GM12892 (cell line): ENCODE results near the gene SHISA5. TPM values are rescaled to one million over a fixed set of nuclear protein-coding genes. Genes with fewer than 3 reads are reported as not detected.
"Not testable (repeated sequence)": the region's sequence is repeated elsewhere in the genome, so short reads cannot be mapped to it uniquely, and the experiment has no call there.

Experiments used
- DNase-seq: peaks from one replicate; pipeline ENCODE4 v3.0.0; 2011; ENCODE audit not compliant: insufficient read length
- FAIRE-seq: peaks from 2 replicates; lab custom pipeline; 2011; peaks lifted over from hg19 to GRCh38; lab: Jason Lieb, UNC
- POLR2A ChIP-seq: IDR thresholded peaks from 2 replicates; pipeline ENCODE4 v1.6.1; 2011; ENCODE audit warnings: low read depth, low read length, control low read depth
- POLR2AphosphoS5 ChIP-seq: IDR thresholded peaks from 2 replicates; pipeline ENCODE4 v1.6.1; 2011; ENCODE audit warnings: low read depth, low read length, control low read depth
- TAF1 ChIP-seq: IDR thresholded peaks from 2 replicates; pipeline ENCODE4 v1.6.1; 2011; ENCODE audit warnings: low read depth, mild to moderate bottlenecking, control low read depth, low read length, borderline replicate concordance
- polyA plus RNA-seq: library from polyadenylated mRNA; unstranded; fragments of >200 nt; gene quantifications from one replicate; pipeline ENCODE4 v1.2.1, GENCODE V29; 2012; ENCODE audit warnings: missing spikeins, inconsistent platforms; ENCODE audit not compliant: missing spikeins

SHISA5 gene, protein sequence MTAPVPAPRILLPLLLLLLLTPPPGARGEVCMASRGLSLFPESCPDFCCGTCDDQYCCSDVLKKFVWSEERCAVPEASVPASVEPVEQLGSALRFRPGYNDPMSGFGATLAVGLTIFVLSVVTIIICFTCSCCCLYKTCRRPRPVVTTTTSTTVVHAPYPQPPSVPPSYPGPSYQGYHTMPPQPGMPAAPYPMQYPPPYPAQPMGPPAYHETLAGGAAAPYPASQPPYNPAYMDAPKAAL
- polyA plus RNA-seq = 32.9 TPM

DNA sequence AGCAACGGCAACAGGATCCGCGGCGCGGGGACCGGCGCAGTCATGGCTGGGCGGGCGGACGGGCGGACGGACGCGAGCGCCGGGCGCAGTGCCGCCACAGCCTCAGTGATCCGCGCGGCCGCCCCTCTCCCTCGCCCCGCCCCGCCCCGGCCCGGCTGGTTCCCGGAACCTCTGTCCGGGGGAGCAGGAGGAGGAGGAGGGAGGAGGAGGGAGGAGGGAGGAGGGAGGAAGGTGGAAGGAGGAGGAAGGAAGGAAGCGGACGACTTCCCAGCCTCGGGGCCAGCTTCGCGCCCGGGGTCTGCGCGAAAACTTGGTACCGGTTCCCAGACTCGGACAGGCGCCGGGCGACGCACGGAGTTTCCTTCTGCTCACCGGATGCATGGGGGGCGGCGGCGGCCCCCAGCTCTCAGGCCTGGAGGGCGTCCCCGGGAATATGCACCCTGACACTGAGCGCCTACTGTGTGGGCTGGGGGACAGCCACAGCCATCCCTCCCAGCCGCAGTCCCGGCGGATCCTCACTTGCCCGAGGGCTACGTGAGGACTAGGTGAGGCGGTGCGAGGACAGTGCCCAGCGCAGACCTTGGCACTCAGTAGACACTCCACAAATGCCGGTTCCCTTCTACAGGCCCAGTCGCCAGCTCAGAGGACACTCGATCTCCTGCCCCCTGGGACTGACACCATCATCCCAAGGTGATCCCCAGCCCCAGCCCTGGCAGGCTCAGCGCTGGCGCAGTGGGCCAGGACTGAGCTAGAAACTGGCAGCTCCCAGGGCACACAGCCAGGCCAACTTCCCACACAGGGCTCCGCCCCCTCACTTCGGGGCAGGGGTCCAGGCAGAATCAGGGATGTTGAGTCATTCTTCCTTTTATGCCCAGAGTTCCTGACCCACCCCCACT is at the start of gene SHISA5:
SHISA5 (minus strand) TSS at position 124 of the 896 bp plus-strand sequence; CDS start at position 44, 80 bp downstream.
- peak; percentile 69 for DNase-seq
- FAIRE-seq = no peak
- TF ChIP-seq POLR2A (no peak; the same call in 1 of the 2 replicates), POLR2AphosphoS5 (no peak), TAF1 (no peak)

DNA sequence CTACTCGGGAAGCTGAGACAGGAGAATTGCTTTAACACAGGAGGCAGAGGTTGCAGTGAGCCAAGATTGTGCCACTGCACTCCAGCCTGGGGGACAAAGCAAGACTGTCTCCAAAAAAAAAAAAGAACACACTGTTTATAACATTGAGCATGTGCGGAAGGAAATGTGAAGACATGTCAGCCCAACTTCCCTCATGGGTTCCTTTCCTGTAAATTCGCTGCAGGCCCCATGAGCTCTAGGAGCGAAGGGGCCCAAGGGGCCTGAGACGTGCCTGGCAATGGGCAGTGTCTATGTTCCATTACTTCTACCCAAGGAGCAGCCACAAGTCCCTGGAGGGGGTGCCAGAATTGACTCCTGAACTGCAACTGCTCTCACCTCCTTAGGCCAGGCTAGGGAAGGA is 49.4 kb upstream of the SHISA5 start:
- TF ChIP-seq POLR2A = no peak
- no peak for TF ChIP-seq POLR2AphosphoS5
- TF ChIP-seq TAF1 = no peak
- DNase-seq = no peak
- no peak for FAIRE-seq

DNA sequence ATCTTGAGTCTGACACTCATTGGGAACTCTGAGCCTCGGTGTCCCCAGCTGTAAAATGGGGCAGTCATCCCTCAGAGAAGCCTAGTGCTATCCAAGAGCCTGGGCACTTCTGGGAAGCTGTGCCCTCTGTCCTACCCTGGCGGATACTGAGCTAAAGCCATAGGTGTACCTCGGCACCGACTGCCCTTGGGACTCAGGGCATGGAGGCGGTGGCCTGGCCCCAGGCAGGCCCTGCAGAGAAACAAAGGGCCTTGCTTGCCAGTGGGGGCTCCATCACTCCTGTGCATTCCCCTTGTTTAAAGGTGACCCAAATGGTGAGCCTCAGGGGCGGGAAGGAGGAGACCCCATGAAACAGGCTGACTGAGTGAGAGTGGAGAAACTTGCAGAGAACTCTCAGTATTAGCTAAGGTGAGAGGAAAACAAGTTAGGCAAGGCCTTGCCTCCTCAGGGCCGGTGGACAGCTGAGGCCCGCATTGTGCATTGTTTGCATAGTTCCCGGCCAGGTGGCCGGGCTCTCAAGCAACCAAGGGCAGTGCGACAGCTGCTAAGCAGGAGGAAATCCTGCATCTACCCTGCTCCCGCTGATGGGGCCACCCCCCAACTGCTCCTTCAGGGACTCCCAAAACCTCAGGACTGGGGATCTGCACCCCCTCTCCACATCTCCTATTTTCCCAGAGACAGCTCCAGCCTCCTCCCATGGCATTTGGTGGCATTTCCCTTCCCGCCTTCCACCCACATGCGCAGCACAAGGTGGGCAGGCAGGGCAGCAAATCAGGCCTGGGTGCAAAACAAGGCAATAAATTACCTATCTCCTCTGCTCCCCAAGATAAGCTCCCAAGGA is 48.4 kb upstream of the SHISA5 start:
- FAIRE-seq = no peak
- no peak for DNase-seq
- TF ChIP-seq POLR2AphosphoS5 (no peak), POLR2A (no peak), TAF1 (no peak)

DNA sequence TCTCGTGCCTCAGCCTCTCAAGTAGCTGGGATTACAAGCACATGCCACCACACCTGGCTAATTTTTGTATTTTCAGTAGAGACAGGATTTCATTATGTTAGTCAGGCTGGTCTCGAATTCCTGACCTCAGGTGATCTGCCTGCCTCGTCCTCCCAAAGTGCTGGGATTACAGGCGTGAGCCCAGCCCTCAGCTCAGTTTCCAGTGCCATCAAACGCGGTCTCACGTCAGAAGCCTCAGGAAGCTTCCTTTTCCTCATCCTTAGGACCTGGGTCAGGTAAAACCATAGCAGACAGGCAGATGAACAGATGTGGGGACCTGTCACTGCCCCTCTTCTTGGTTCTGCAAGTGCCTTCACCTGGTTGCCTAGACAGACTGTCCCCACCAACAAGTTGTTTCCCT is 47.7 kb upstream of the SHISA5 start:
- DNase-seq, FAIRE-seq: not testable (repeated sequence)

DNA sequence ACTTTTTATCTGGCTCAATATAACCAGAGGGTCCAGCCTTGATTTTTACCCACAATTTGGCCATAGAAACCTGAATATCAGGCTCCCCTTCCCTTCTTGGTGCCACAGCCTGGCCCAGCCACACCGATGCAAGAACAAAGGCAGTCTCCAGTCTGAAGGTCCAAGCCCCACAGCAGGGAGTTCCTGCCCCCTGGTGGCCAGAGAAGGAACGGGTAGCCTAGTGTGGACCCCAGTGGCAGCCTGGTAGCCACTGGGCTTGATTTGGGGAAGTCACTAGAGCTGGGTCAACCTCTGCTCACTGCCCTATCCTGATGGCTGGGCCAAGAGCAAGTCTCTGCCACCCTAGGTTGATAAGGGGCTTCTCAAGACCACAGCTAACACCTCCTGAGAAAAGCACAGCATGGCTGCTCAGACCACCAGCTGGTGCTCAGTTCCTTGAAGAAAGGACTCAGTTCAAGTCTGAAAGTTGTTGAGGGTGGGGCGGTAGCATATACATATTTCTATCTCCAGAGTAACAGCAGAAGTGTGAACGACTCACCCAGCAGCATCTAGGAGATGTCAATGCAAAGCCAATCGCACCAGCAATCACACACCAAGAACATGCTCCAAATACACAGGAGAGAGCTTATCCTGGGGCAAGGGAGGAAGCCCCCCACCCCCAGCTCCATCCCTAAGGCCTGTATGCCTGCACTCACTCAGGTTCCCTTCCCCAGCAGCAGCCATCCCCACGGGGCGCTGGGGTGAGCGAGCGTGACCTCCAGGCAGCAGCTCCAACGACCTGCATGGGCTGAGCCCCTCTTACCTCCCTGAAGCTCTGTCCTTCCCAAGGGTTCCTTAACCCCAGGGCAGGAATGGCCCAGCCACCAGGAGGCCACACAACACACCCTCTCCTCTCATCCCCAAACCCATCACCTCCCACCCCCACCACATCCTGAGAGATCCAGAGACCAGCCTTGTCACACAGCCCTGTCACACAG is 45.0 kb upstream of the SHISA5 start:
- TF ChIP-seq POLR2AphosphoS5 = no peak
- no peak for TF ChIP-seq POLR2A
- TF ChIP-seq TAF1 = no peak
- DNase-seq (peak; percentile 84), FAIRE-seq (peak; percentile 84)

DNA sequence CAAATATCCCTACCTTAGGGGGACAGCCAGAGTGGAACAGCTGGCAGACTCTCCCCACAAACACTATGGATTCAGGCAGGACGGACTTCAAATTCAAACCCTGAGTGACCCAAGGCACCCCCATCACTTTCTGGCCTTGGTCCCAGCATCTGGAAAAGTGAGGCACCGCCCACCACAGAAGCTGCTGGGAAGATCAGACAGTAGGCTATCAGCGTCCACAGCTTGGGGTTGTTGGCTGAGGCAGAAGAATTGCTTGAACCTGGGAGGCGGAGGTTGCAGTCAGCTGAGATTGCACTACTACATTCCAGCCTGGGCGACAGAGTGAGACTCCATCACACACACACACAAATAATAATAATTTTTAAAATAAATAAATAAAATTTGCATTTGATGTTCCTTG is 44.2 kb upstream of the SHISA5 start:
- DNase-seq (no peak), FAIRE-seq (no peak)
- TF ChIP-seq TAF1 = no peak
- TF ChIP-seq POLR2AphosphoS5 = no peak
- TF ChIP-seq POLR2A = no peak

DNA sequence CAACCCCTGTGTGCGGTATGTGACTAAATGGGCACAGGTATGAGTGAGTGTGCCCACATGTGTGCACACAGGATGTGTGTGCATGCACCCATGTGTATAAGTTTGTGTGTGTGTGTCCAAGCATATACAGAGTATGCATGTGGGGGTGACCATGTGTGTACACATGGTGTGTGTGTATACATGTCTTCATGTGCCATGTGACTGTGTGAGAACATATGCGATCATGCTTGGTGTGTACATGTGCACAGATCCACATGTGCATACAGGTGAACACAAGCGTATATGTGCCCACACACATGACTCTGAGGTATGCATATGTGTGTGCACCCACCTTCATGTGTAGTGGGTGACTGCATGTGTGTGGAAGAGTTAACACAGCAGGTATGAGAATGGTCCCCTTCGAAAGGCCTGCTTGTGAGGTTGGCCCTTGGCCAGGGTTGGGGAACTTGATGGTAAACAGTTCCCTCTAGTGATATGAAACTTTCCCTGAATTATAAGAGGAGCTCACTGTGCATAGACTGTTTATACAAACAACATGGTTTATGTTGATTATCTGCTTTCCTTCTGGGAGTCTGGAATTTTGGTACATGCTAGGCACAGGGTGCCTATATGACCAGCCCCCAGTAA is 42.3 kb upstream of the SHISA5 start:
- DNase-seq (no peak), FAIRE-seq (no peak)
- TF ChIP-seq POLR2A = no peak
- TF ChIP-seq TAF1 = no peak
- no peak for TF ChIP-seq POLR2AphosphoS5

DNA sequence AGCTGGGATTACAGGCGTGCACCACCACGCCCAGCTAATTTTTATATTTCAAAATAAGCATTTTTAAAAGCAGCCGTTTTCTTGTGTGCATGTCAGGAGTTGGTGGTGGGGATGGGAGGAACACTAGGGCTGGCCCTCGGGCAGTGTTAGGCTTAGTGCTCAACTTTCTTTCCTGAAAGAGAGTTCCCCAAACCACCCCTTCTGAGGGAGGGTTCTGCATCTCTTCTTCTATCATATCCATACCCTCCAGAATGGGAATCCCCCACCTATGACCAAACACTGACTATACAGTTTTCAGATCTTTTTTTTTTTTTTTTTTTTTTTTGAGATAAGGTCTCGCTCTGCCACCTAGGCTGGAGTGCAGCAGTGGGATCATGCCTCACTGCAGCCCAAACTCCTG is 40.2 kb upstream of the SHISA5 start:
- DNase-seq = no peak
- no peak for FAIRE-seq
- no peak for TF ChIP-seq TAF1
- TF ChIP-seq POLR2A = no peak
- no peak for TF ChIP-seq POLR2AphosphoS5

DNA sequence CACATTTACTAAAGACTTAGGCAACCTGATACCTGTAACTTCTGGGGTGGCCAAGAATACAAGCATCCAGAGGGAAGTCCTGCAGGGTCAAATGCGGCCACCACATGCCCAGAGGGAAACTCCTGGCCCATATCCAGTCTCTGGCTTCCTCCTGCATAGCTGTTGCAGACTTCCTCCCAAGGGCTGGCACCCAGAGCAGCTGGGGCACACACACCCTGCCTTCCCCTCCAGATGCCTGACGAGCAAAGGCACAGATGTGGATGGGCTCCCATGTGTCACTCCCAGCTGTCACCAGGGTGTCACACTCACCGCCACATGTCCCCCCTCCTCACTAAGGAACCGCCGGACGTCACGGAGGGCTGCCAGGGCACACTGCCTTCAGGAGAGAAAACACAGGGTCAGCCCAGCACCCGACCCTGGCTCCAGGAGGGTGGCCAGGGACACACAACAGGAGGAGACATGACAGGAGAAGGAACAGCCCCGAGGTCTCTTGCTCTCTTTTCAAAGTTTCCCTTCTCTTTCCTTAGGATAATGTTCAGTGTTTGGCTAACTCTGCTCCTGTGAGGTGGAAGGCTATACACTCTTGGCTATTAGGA is 39.4 kb upstream of the SHISA5 start:
- no peak for DNase-seq
- FAIRE-seq = no peak
- no peak for TF ChIP-seq POLR2A
- TF ChIP-seq TAF1 = no peak
- TF ChIP-seq POLR2AphosphoS5 = no peak
